Prostate gland (tissue), 2 donors: ENCODE measurements around the gene ZCCHC14. TPM values are rescaled to one million over a fixed set of nuclear protein-coding genes. Genes with fewer than 3 reads are reported as not detected.

Experiments used
- DNase-seq: peaks from one replicate; pipeline ENCODE4 v3.0.0-alpha.2; 2019; ENCODE audit warnings: low spot score
- H3K27ac ChIP-seq, 2 donors: fragments of 200-600 bp; sonication (generic); 2 replicates each; pipeline ENCODE4 v1.5.1; 2017 to 2019
- H3K27me3 ChIP-seq: fragments of 200-600 bp; sonication (generic); replicated peaks from 2 replicates; pipeline ENCODE4 v1.5.1; 2019; ENCODE audit not compliant: insufficient read depth
- H3K36me3 ChIP-seq, 2 donors: fragments of 200-600 bp; sonication (generic); 1 replicate in 1 of 2; 2 replicates in 1 of 2; pipeline versions ENCODE4 v1.5.1 to v1.8.1; 2017 to 2019
- H3K4me1 ChIP-seq: fragments of 200-600 bp; sonication (generic); replicated peaks from 2 replicates; pipeline ENCODE4 v1.5.1; 2019
- H3K4me3 ChIP-seq, 2 donors: fragments of 200-600 bp; sonication (generic); 2 replicates each; pipeline ENCODE4 v1.5.1; 2017 to 2019
- H3K9me3 ChIP-seq: fragments of 200-600 bp; sonication (generic); 2 replicates; pipeline ENCODE4 v1.5.1; 2017
- POLR2A ChIP-seq: fragments of 450-650 bp; IDR thresholded peaks from one replicate; pipeline ENCODE4 v1.6.1; 2016; ENCODE audit warnings: antibody characterized with exemption, mild to moderate bottlenecking
- POLR2AphosphoS5 ChIP-seq: sonication (generic); formaldehyde crosslinking; IDR thresholded peaks from one replicate; pipeline ENCODE4 v1.6.1; 2017; ENCODE audit warnings: antibody characterized with exemption
- WGBS: methylation state at CpG from one replicate; pipeline ENCODE4 v1.1.5; 2018; 5-methylcytosine and 5-hydroxymethylcytosine counted together
- intact Hi-C: fragments of 100-400 bp; cut with DNase I; formaldehyde crosslinking; loops from one replicate; pipeline ENCODE4 v1.14.2; 2022
- total RNA-seq, 2 donors: library from RNA; depleted of rRNA; stranded (reverse); fragments of >200 nt; gene quantifications; one replicate each; pipeline ENCODE4 v1.1.0, GENCODE V29; 2016
- TF ChIP-seq, protein P1 (sequence below), 4 experiments: fragments of 200-600 bp in 2 of 4; fragments of 450-650 bp in 2 of 4; sonication (generic) in 2 of 4; IDR thresholded peaks; 1 replicate in 3 of 4; 2 replicates in 1 of 4; pipeline ENCODE4 v1.5.1; 2016 to 2019; ENCODE audit warnings: antibody characterized with exemption in 4 of 4, mild to moderate bottlenecking in 2 of 4, moderate library complexity in 2 of 4

ZCCHC14 gene
- total RNA-seq, 2 donors from 2014 or later = 14.9 to 55.7 TPM

DNA sequence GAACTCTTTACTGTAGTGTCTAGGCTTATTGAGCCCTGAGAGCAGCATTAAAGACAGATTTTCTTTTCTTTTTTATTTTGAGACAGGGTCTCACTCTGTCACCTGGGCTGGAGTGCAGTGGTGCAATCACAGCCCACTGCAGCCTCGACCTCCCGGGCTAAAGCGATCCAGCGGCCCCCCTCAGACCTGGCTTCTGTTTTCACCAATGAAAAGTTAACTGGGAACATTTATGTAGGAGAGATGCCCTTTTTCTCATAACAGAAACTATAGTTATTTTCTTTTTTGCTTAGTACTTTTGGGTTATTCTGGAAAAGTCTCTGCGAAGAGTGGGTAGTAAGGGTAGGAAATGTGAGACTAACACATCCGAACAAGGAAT, 99.2 kb downstream of the ZCCHC14 start:
- Histone ChIP-seq H3K36me3 (no peaks in the 10 kb centered on the region), H3K27me3 (no peaks in the 10 kb centered on the region), H3K4me1 (peaks cover 8% of the 10 kb centered on the region), H3K4me3 (peak overlapping the region in 1 of 2 donors; percentile 90), H3K9me3 (no peaks in the 10 kb centered on the region), H3K27ac (peak overlapping the region; percentile 87 to 96)
- intact Hi-C loops = loop anchor here (2.0 kb wide), 1 partner anchor 77 kb away; the partner anchor contains the start of gene C16orf95
- DNase-seq = no peak
- no peak for TF ChIP-seq POLR2AphosphoS5
- TF ChIP-seq, protein P1, sequence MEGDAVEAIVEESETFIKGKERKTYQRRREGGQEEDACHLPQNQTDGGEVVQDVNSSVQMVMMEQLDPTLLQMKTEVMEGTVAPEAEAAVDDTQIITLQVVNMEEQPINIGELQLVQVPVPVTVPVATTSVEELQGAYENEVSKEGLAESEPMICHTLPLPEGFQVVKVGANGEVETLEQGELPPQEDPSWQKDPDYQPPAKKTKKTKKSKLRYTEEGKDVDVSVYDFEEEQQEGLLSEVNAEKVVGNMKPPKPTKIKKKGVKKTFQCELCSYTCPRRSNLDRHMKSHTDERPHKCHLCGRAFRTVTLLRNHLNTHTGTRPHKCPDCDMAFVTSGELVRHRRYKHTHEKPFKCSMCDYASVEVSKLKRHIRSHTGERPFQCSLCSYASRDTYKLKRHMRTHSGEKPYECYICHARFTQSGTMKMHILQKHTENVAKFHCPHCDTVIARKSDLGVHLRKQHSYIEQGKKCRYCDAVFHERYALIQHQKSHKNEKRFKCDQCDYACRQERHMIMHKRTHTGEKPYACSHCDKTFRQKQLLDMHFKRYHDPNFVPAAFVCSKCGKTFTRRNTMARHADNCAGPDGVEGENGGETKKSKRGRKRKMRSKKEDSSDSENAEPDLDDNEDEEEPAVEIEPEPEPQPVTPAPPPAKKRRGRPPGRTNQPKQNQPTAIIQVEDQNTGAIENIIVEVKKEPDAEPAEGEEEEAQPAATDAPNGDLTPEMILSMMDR (IDR thresholded peaks at IDR 0.05) = no peak
- TF ChIP-seq POLR2A = no peak
- WGBS = 77% methylated on average over 6 of the region's 6 CpGs

DNA sequence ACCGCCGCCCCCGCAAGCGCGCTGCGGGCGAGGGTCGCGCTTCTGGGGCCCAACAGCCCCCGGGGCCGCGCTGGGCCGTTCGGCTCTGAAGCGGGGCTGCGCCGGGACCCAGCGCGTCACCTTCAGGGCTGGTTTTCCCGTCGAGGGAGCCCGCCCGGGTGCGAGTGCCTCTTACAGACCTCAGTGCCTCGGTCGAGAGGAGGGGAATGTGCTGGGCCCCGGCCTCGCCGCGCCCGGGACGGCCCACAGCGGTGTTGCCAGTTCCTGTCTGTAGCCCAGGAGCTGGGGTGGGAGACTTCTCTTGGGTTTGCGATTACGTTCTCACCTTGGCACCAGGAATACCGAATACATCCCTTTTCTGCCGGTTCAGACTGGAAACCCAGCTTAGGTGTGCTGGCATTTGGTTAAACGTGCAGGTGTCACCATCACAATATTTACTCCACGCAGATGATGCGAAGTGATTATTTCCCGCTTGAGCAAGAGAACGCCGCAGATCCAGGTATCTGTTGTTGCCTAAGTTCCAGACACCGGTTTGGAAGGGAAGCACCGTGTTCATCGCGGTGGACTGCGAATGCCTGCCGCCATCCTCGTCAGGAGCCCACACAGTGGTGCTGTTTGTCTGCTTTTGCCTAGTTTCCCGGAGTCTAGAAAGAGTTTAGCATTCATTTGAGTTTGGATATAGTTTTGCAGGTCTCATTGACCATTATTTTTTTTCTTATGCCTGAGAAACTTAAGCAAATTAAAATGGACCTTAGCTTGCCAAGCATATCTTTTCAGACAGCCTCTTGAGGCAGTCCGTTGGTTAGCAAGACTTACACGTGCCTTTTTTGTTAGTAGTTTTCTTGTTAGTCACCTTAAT, 99.8 kb downstream of the ZCCHC14 start:
- Histone ChIP-seq H3K27me3 (no peaks in the 10 kb centered on the region), H3K4me3 (peak overlapping the region; percentile 72 to 90), H3K36me3 (no peaks in the 10 kb centered on the region), H3K9me3 (no peaks in the 10 kb centered on the region), H3K4me1 (peaks cover 8% of the 10 kb centered on the region), H3K27ac (peak overlapping the region; percentile 87 to 96)
- intact Hi-C loops = loop anchor here (2.0 kb wide), 1 partner anchor 76 kb away; the partner anchor contains the start of gene C16orf95
- WGBS = under 1% methylated on average over 53 of the region's 53 CpGs
- DNase-seq = no peak
- TF ChIP-seq POLR2AphosphoS5 (peak; percentile 27), POLR2A (peak; percentile 15)
- TF ChIP-seq, protein P1 (IDR thresholded peaks at IDR 0.05) = peak in 2 of 4 experiments; percentile 7 to 32

DNA sequence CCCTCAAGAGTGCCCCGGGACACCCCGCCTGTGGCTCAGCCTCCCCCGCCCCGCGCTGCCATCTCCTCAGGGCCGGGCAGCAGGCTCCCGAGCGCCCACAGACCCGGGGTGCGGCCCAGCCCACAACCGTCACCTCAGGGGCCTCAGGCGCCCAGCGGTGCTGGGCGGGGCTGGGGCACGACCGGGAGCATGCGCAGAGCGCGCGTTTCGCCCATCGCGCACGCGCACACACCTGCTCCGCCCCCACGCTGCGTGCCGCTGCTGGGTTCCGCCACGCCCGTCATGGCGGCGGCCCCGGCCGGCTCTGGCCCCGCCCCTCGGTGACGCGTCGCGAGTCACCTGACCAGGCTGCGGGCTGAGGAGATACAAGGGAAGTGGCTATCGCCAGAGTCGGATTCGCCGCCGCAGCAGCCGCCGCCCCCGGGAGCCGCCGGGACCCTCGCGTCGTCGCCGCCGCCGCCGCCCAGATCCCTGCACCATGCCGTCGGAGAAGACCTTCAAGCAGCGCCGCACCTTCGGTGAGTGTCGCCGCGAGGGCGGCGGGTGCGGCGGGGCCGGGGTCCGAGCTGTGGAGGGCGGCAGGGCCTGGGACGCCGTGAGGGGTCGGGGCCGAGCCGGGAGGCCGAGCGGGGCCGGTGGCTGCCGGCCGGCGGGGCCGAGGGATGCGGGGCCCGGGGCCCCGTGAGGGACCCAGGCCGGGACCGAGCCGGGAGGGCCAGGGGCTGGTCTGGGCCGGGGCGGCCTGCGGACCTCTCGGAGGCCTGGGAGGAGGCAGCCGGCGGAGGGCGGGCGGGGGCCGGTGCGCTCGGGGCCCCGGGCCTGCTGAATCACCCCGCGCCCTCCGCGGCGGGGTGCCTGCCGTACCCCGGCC, 100.6 kb downstream of the ZCCHC14 start, which contains the start of gene MAP1LC3B:
TSS of gene MAP1LC3B (plus strand) at position 387 of the 871 bp plus-strand sequence. CDS start at position 479, 92 bp downstream.
- TF ChIP-seq POLR2AphosphoS5 (peak; percentile 97), POLR2A (peak; percentile 100)
- TF ChIP-seq, protein P1 (IDR thresholded peaks at IDR 0.05) = peak in 1 of 4 experiments; percentile 30
- H3K36me3 ChIP-seq = no peaks in the 10 kb centered on the region
- WGBS = under 1% methylated on average over 80 of the region's 113 CpGs
- DNase-seq = peak; percentile 95
- peak within 1 kb of the TSS; percentile 87 to 96 for H3K27ac ChIP-seq
- H3K9me3 ChIP-seq = no peaks in the 10 kb centered on the region
- intact Hi-C loops = loop anchor here (2.0 kb wide), 1 partner anchor 75 kb away; the partner anchor contains the start of gene C16orf95
- peaks cover 12% of the 10 kb centered on the region for H3K4me1 ChIP-seq
- H3K27me3 ChIP-seq = no peaks in the 10 kb centered on the region
- peak within 1 kb of the TSS; percentile 72 to 90 for H3K4me3 ChIP-seq

DNA sequence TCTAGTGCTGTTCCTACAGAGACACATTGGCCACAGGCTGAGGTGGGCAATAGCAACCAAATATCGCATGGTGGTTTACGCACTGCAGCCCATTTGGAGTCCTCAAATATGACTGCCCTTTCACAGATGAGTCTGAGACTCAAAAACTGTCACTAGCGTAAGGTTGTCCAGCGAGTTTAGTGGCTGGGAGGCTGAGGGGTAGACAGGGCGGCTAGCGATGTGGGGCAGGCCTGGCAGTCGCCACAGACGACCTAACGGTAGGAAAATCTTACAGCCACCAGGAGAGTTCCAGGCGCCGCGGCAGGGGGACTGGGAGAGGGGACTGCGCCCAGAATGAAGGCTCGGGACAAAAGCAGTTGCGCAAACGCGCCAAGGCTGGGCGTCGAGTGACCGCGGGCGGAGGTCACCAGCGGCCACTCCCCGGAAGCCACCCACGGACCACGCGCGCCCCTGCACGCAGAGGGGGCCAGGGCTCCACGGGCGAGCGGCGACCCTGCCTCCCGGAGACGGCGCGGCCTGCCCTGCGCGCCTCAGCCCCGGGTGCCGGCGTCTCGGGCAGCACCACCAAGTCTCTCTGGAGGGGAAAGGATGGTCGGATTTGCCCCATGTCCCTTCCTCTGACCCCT, 101.4 kb downstream of the ZCCHC14 start:
- peaks cover 12% of the 10 kb centered on the region for H3K4me1 ChIP-seq
- H3K9me3 ChIP-seq = no peaks in the 10 kb centered on the region
- H3K36me3 ChIP-seq = no peaks in the 10 kb centered on the region
- TF ChIP-seq POLR2AphosphoS5 (no peak), POLR2A (no peak)
- TF ChIP-seq, protein P1 (IDR thresholded peaks at IDR 0.05) = no peak
- no peaks in the 10 kb centered on the region for H3K27me3 ChIP-seq
- no peak for DNase-seq
- peak overlapping the region; percentile 87 to 96 for H3K27ac ChIP-seq
- 9% methylated on average over 31 of the region's 44 CpGs for WGBS
- intact Hi-C loops = no loop called here
- peak overlapping the region; percentile 72 to 90 for H3K4me3 ChIP-seq
